Amniotic epithelial cell (primary cell): ENCODE results near the gene PCBP3.
A peak's percentile ranks its signal among the peaks of the same experiment; 100 is the strongest.

Experiments
- DNase-seq: peaks from one replicate; pipeline ENCODE4 v3.0.0-alpha.2; 2010; ENCODE audit warnings: low read depth

Gene PCBP3

DNA sequence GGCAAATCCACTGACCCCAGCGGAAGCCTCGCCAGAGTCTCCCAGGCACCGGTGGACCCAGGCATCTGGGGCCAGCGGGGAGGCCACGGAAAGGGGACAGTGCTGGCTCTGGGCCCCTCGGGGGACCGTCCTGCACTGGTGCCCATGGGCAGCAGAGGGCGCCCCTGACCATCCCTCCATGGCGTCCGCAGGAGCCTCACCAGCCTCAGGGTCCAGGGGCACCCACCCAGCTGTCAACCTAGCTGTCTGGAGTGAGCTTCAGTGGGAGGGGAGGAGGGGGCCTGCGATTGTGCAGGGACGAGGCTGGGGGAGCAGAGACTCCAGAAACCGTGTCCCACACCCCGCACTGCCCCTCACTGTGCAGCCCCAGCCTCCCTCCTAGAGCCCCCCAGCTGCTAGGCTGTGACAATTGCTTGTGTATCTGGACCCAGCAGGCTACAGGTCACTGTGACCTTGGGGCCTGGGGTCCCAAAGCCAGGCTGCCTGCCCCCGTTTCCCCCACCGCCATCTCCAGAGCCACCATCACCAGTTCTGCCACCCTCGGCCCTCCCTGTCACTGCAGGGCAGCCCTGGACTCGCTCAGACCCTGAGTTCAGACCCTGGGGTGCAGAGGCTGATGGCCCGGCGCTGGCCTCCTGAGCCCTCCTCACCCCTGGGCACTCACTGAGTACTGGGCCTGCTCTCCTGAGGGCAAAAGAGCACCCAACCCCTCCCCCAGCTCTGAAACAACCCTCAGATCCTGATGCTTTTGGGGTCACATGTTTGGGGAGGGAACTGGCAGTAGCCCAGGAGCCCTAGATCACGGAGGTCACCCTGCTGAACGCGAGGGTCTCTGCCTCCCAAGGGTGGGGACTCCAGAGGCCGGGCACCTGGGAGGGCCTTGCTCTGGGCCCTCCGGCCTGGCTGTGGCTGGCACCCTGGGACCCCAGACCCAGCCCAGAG is 327.4 kb downstream of the PCBP3 start:
- DNase-seq, result no peak

DNA sequence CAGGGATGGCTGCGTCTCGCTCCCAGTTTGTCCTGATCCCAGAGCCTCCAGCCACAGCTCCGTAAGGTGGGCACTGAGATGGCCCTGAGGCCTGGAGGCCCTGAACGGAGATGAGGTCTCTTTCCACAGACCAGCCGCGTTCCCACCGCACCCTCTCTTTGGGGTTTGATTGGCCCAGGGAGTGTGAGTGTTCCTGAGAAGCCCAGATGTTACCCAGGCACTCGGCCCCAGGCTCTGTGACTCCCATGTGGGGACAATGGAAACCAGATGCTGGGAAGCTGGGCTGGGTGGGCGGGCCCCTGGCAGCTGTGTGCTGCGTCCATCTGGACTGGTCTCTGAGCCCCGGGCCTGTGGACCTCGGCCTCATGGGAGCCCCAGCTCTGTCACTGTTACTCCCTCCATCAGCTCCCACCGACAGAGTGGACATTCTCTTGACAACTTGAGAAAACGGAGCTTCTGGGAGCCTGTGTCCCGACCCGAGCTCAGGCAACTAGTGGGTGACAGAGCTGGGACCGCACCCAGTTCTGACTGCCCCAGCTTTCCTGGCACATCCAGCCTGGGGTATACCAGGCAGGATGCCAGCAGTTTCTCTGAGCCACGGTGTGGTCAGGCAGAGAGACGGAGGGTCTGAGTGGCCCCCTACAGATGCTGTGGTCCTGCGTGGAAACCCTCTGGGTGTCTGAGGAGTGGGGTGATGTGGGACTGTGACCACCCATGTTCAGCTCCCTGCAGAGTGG is 328.3 kb downstream of the PCBP3 start:
- DNase-seq, result no peak

DNA sequence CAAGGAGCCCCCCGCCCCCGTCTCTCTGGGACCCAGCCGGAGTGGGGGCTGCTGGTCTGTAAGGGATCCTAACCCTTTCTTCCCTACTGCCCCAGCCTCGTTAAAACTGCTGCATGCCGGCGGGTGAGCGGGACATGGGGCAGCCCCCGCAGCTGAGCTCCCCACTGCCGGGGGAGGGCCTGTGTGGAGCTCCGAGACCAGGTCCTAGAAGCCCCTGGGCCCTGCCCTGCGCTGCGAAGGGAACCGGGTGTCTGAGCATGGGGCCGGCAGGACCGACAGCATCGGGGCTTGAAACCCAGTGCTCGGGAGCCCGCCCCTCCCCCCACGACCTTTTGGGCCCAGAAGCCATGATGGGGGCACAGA is 328.8 kb downstream of the PCBP3 start:
- DNase-seq, result no peak

DNA sequence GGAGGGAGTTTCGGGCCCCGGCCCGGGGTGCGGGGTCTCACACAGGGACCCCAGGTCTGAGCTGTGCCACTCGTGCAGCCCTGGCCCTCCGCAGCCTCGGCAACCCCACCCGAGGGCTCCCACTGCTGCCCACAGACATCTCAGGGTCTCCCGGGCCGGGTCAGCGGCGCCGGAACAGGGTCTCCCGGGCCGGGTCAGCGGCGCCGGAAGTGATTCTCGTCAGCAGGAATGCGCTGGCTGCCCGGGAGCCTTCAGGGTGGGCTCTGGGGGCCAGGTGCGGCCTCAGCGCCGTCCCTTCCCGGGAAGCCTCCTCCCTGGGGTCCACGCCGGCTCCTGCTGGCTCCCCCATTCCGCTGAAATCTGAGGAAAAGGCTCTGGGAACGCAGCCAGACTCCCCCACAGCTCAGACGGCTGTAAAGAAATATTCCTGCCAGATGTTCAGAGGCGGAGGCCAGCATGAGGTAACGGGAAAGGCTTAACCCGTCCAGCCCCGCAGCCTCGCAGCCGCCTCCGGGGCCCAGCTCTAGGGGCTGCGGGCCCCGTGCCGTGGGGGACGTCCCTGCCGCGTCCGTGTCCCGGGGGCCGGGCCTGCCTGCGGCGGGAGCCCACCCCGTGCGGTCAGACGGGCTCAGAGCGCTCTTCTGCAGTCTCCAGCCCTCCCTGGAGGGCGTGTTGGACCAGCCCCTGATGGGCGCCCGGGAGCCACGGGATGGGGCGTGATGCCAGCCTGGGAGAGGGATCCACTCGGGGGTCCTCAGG is 329.4 kb downstream of the PCBP3 start:
- peak; percentile 91 for DNase-seq

DNA sequence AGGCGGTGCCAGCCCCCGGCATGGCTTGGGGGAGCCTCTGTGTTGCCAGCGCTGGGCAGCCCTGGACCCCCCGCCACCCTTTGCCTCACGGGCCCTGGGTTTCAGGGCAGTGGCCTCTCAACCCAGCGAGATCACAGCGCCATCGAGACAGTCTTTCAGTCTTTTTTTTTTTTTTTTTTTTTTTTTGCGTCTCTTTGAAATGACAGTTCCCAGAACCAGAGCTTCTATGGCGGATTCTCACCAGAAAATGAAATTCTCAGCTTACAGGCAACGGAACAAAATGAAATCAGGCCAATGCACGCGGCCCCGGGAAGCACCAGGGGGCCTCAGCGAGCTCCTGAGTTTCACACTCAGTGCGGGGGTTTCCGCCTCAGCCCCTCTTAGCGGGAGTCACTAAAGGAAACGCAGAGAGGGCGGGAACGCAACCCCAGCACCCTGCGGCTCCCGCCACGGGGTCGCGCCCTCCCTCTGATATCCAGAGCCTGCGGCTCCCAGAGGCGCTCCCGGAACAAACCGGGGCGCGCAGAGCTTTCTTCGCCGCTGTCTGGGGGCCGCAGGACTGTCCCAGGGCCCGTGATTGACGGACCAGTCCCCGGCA is 330.0 kb downstream of the PCBP3 start:
- DNase-seq, result peak; percentile 79

DNA sequence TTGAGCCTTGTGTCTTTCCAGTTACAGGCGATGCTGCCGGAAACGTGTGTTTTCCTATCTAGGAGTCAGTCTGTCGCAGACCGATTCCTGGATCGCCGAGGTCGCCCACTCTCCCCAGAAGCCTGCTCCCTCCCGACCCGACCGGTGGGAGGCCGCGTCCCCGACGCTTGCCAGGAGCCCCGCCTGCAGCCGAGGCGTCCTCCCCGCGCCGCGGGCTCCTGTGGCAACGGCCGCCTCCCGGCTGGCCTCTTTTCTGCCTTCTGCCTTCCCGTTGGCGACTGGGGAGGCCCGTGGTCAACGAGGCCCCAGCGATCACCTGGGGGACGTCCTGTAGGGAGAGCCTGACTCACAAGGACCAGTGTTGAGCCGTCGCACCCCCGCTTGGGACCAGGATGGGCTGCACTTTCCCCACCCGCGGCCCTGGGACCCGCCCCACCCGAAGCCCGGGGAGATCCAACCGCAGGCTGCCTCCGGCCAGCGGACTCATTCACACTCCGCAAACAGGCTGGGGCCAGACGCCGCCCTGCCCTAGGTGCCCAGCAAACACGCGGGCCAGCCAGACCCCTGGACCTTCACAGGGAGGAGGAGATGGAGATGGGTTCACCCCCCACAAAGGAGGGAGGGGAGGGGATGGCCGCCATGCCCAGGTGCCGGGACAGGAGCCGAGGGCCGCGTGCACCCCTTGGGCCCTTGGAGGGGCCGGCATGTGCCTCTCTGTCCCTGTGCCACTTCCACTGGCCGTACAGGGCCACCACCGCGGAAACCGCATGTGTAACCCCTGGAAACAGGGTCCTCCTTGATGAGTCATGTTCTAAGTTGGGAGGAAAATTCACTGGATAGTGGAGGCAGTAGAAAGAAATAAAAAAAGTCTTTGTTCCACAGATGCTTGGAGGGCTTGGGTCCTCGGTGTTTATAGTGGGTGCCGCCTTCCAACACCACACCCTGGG is 330.8 kb downstream of the PCBP3 start:
- peak; percentile 55 for DNase-seq

DNA sequence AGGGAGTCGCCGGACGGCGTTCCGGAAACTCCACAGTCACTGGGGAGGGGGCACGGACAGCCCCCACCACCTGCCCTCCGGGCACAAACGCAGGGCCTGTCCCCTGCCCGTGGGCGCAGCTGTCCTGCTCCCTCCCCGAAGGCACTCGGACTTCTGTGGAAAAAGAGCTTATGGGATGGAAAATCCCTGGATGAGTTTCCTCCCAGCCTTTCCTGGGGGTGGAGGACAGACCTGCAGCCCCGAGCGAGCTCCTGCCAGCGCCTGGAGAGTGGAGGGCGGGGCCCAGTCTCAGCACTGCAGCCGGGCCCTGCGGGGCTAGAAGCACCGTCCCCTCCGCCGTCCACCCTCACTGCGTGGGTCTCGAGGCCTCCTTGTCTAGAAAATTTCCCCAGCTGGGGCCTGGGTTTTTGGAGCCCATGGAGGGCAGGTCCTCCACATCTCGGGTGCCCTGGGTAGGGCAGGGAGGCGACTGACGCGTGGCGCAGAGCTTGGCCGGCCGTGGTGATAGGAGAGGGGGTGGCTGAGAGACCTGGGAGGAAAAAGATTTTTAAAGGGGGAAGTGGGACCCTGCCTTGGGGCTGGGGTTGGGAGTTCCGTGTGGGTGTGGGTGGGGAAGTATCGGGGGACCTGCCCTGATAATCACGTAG is 331.6 kb downstream of the PCBP3 start:
- no peak for DNase-seq

DNA sequence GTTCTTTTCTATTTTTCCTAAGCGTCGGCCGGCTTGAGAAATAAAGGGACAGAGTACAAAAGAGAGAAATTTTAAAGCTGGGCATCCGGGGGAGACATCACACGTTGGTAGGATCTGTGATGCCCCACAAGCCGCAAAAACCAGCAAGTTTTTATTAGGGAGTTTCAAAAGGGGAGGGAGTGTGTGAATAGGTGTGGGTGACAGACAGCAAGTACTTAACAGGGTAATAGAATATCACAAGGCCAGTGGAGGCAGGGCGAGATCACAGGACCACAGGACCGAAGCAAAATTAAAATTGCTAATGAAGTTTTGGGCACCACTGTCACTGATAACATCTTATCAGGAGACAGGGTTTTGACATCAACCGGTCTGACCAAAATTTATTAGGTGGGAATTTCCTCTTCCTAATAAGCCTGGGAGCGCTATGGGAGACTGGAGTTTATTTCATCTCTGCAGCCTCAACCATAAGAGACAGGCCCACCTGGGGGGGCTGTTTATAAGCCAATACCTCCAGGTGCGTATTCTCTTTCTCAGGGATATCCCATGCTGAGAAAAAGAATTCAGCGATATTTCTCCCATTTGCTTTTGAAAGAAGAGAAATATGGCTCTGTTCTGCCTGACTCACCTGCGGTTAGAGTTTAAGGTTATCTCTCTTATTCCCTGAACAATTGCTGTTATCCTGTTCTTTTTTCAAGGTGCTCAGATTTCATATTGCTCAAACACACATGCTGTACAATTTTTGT is 332.3 kb downstream of the PCBP3 start:
- DNase-seq, result peak; percentile 52

DNA sequence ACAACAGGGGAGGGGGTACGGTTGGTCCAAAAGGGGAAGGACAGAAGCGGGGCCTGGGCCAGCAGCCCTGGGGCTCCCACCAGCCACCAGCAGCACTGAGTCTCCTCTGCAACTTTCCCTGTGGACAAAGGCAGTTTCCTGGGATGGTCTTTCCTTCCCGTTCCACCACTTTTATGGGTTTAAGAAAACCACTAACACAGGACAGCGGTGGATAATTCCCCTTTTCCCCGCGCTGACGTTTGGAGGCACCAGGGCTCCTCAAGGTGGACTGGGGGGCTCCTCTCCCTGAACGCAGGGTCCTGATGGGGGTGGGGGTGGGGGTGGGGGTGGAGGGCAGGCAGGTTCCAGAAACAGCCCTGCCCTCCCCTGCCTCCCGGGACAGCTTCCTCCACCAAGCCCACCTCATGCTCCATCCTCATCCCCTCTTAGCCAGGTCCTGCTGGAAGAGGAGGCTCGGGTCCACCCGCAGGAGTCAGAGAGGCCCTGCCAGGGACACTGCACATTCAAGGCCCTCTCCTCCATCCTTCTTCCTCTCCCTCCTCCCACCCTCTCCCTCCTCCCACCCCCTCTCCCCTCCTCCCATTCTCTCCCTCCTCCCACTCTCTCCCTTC is 333.3 kb downstream of the PCBP3 start:
- DNase-seq, result no peak

DNA sequence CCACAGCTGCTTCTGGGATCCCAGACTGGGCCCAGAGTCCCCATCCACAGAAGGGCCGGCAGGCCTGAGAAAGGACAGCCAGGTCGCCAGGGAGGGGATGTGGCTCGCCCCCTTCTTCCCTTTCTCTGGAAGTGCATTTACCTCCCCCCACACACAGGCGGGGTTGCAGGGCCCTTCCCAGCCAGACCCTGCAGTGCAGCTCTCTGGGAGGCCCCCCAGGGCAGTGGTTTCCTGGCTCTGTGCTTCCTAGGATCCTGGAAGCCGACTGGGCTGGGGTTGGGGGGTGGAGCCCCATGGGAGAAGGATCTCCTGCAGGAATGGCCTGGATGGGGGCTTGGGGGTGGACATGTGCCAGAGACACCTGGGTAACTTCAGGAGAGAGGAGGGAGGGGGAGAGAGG is 333.9 kb downstream of the PCBP3 start:
- no peak for DNase-seq

DNA sequence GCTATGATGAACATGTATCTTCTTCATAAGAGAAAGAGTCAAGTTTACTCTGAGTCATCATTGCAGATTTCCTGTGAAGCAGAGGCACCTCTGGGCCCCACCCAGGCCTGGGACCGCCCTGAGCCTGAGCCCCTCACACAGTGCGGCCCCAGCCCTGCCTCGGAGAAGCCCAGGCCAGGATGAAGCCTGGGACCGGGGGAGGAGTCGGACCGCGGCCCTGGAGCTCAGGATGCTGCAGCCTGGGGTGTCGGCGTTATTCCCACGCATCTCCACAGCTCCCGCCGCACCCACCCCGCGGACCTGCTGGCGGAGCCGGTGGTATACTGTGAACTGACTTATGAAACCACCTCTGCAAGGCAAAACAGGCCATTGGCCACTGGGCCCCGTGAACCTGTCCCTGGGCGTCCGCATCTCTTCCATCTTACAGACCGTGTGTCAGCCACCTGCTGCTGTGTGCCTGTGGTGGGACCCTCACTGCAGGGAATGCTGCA is 335.7 kb downstream of the PCBP3 start:
- peak; percentile 42 for DNase-seq

DNA sequence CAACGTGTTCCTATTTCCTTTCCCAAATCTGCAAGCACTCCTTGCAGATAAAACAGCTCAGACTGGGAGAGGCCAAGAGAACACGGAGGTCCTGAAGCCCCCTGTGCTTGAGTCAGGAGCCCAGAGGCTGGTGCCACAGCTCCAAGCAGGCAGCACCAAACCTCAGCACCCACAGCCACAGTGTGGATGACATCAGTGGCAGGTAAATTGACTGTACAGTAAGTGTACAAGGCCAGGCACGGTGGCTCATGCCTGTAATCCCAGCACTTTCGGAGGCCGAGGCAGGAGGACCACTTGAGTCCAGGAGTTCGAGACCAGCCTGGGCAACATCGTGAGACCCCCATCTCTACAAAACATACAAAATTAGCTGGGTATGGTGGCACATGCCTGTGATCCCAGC is 336.1 kb downstream of the PCBP3 start:
- no peak for DNase-seq

DNA sequence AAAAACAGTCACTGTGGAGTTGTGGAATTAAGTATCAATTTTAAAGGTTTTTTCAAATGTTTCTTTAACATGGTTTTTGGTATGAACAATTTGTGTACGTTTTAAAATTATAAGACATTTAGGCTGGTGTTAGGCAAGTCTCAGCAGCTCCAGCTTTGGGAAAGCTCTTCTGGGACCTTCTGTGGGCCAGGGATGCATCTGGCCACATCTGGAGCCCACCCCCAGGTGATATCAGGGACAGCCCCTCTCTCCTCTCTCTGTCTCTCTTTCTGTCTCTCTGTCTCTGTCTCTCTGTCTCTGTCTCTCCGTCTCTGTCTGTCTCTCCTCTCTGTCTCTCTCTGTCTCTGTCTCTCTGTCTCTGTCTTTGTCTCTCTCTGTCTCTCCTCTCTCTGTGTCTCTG is 336.7 kb downstream of the PCBP3 start:
- no peak for DNase-seq

DNA sequence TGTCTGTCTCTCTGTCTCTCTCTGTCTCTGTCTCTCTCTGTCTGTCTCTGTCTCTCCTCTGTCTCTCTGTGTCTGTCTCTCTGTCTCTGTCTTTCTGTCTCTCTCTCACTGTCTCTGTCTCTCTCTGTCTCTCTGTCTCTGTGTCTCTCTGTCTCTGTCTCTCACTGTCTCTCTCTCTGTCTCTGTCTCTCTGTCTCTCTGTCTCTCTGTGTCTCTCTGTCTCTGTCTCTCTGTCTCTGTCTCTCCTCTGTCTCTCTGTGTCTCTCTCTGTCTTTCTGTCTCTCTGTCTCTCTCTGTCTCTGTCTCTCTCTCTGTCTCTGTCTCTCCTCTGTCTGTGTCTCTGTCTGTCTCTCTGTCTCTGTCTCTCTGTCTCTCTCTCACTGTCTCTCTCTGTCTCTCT is 337.2 kb downstream of the PCBP3 start:
- no peak for DNase-seq

DNA sequence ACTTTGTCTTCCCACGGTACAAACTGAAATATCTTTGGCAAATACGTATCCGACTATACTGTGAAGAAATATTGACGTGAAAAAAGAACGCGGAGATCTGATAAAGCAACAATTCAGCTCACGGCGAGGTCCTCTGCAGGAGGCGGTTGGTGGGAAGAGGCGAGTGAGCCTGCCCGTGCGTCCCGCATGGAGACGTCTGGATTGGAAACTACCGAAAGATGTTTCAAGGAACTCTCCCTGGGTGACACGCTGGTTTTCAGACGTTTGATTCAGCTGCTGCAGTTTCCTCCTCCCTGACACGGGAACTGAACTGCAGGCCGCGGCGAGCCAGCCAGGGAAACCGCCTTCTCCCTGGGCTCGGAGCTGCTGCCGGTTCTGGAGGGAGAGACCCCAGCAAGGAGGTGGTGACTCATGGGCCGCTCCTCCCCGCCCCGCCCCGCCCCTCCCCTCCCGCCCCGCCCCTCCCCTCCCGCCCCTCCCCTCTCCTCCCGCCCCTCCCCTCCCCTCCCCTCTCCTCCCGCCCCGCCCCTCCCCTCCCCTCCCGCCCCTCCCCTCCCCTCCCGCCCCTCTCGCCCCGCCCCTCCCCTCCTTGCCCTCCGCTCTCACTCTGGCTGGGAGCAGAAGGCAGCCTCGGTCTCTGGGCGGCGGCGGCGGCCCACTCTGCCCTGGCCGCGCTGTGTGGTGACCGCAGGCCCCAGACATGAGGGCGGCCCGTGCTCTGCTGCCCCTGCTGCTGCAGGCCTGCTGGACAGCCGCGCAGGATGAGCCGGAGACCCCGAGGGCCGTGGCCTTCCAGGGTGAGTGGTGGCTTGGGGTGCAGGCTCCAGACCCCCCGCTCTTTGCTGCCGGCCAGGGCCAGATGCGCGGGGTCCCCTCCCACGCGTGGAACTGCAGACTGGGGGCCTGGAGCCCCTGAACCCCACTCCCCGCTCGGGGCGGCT is 337.9 kb downstream of the PCBP3 start, which contains the start of gene COL6A1:
Gene COL6A1, plus strand, starts transcription at position 620 of the 941 bp plus-strand sequence. Its CDS starts 81 bp downstream, at position 701.
- peak; percentile 91 for DNase-seq

DNA sequence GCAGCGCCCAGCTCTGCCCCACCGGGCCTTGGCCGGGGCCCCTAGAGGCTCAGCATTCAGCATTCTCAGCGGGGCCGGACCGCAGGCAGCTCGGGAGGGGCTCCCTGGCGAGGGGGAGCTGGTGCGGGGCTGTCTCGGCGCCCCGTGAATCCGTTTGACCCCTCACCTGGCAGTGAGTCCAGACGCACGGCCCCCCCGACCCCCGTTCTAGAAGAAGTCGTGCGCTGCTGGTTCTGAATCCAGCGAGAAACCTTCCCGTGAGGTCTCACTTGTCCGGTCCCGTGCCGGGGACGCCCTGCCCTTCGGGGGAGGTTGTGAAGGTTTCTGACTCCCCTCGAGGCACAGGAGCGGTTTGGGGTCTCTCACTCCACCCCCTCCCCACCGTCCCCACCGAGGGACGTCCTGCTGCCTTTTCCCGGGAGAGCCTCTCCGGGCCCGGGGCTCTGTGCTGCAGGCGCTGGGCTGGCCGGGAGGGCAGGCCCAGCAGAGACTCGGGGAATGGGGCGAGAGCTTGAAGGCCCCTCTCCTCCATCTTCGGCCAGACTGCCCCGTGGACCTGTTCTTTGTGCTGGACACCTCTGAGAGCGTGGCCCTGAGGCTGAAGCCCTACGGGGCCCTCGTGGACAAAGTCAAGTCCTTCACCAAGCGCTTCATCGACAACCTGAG is 338.7 kb downstream of the PCBP3 start:
- DNase-seq, result no peak
